ENCODE results near the gene C1GALT1C1.
"Not testable (repeated sequence)": the region's sequence is repeated elsewhere in the genome, so short reads cannot be mapped to it uniquely, and the experiment has no call there.

C1GALT1C1 gene

GRCh38 chrX:120653000-120653399 lies 23.1 kb upstream of the C1GALT1C1 start:
- Histone ChIP-seq H3K79me2 (ENCODE audit: insufficient read depth, low read length) (no peaks in the 10 kb centered on the region), H3K4me2 (ENCODE audit: low read depth, low read length, poor library complexity, severe bottlenecking) (no peak overlapping the region), H3K9me2 (replicated peaks; ENCODE audit: insufficient read depth, low read length) (no peaks in the 10 kb centered on the region), H3K27me3 (ENCODE audit: low read length) (no peaks in the 10 kb centered on the region), H2AFZ (ENCODE audit: low read depth, low read length, severe bottlenecking) (no peak overlapping the region), H3K9me3 (ENCODE audit: insufficient read depth, low read length) (no peaks in the 10 kb centered on the region), H3F3A (ENCODE audit: insufficient read depth) (no peaks in the 10 kb centered on the region), H4K20me1 (ENCODE audit: low read depth, low read length) (no peaks in the 10 kb centered on the region), H3K36me3 (ENCODE audit: low read length) (no peaks in the 10 kb centered on the region), H3K27ac (ENCODE audit: low read depth, low read length) (no peak overlapping the region), H3K9ac (ENCODE audit: low read length) (no peak overlapping the region), H3K4me3 (ENCODE audit: insufficient read depth, low read length, poor library complexity, severe bottlenecking) (no peak overlapping the region)
- TF ChIP-seq, protein P1, sequence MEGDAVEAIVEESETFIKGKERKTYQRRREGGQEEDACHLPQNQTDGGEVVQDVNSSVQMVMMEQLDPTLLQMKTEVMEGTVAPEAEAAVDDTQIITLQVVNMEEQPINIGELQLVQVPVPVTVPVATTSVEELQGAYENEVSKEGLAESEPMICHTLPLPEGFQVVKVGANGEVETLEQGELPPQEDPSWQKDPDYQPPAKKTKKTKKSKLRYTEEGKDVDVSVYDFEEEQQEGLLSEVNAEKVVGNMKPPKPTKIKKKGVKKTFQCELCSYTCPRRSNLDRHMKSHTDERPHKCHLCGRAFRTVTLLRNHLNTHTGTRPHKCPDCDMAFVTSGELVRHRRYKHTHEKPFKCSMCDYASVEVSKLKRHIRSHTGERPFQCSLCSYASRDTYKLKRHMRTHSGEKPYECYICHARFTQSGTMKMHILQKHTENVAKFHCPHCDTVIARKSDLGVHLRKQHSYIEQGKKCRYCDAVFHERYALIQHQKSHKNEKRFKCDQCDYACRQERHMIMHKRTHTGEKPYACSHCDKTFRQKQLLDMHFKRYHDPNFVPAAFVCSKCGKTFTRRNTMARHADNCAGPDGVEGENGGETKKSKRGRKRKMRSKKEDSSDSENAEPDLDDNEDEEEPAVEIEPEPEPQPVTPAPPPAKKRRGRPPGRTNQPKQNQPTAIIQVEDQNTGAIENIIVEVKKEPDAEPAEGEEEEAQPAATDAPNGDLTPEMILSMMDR (IDR thresholded peaks at IDR 0.05; ENCODE audit: insufficient read depth, low read length, poor library complexity, severe bottlenecking) = no peak
- TF ChIP-seq EZH2phosphoT487 (conservative IDR thresholded peaks at IDR 0.05; ENCODE audit: low read length) = no peak

DNA sequence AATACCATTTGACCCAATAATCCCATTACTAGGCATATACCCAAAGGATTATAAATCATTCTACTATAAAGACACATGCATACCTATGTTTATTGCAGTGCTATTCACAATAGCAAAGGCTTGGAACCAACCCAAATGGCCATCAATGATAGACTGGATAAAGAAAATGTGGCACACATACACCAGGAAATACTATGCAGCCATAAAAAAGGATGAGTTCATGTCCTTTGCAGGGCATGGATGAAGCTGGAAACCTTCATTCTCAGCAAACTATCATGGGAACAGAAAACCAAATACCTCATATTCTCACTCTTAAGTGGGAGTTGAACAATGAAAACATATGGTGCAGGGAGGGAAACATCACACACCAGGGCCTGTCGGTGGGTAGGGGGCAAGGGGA lies 22.4 kb upstream of the C1GALT1C1 start:
- not testable (repeated sequence) for H3K27me3 ChIP-seq (ENCODE audit: low read length); H3K36me3 ChIP-seq (ENCODE audit: low read length); H2AFZ ChIP-seq (ENCODE audit: low read depth, low read length, severe bottlenecking); H3K9ac ChIP-seq (ENCODE audit: low read length); H3K79me2 ChIP-seq (ENCODE audit: insufficient read depth, low read length); H3F3A ChIP-seq (ENCODE audit: insufficient read depth); H3K4me2 ChIP-seq (ENCODE audit: low read depth, low read length, poor library complexity, severe bottlenecking); H3K9me3 ChIP-seq (ENCODE audit: insufficient read depth, low read length); H3K4me3 ChIP-seq (ENCODE audit: insufficient read depth, low read length, poor library complexity, severe bottlenecking); H3K9me2 ChIP-seq (replicated peaks; ENCODE audit: insufficient read depth, low read length); H4K20me1 ChIP-seq (ENCODE audit: low read depth, low read length); H3K27ac ChIP-seq (ENCODE audit: low read depth, low read length)

GRCh38 chrX:120647127-120647526 lies 17.3 kb upstream of the C1GALT1C1 start:
- no peak overlapping the region for H2AFZ ChIP-seq (ENCODE audit: low read depth, low read length, severe bottlenecking)
- no peaks in the 10 kb centered on the region for H3K9me2 ChIP-seq (replicated peaks; ENCODE audit: insufficient read depth, low read length)
- no peaks in the 10 kb centered on the region for H3F3A ChIP-seq (ENCODE audit: insufficient read depth)
- no peak overlapping the region for H3K4me2 ChIP-seq (ENCODE audit: low read depth, low read length, poor library complexity, severe bottlenecking)
- no peaks in the 10 kb centered on the region for H3K9me3 ChIP-seq (ENCODE audit: insufficient read depth, low read length)
- TF ChIP-seq, protein P1 (IDR thresholded peaks at IDR 0.05; ENCODE audit: insufficient read depth, low read length, poor library complexity, severe bottlenecking) = no peak
- TF ChIP-seq EZH2phosphoT487 (conservative IDR thresholded peaks at IDR 0.05; ENCODE audit: low read length) = no peak
- H4K20me1 ChIP-seq (ENCODE audit: low read depth, low read length) = no peaks in the 10 kb centered on the region
- no peaks in the 10 kb centered on the region for H3K79me2 ChIP-seq (ENCODE audit: insufficient read depth, low read length)
- H3K36me3 ChIP-seq (ENCODE audit: low read length) = no peaks in the 10 kb centered on the region
- no peaks in the 10 kb centered on the region for H3K27me3 ChIP-seq (ENCODE audit: low read length)
- H3K9ac ChIP-seq (ENCODE audit: low read length) = no peak overlapping the region
- no peak overlapping the region for H3K27ac ChIP-seq (ENCODE audit: low read depth, low read length)
- H3K4me3 ChIP-seq (ENCODE audit: insufficient read depth, low read length, poor library complexity, severe bottlenecking) = no peak overlapping the region

DNA sequence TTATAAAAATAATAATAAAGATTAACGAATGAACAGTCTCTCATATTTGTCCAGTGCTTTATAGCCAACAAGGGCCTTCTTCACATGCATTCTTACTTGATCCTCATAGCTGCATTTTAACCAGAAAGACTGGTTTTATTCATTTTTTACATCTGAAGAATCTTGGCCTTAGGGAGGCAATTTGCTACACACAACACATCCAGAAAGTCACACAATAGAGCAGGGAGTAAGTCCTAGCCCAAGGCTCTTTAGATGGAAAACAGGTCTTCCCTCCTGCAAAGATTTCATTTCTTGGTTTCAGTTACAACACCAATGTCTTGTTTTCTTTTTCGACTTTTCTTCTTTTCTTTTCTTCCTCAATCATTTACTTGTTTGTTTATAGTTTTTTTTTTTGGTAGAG lies 13.0 kb upstream of the C1GALT1C1 start:
- H3K9me2 ChIP-seq (replicated peaks; ENCODE audit: insufficient read depth, low read length) = no peaks in the 10 kb centered on the region
- H3K79me2 ChIP-seq (ENCODE audit: insufficient read depth, low read length) = no peaks in the 10 kb centered on the region
- H3K36me3 ChIP-seq (ENCODE audit: low read length) = no peaks in the 10 kb centered on the region
- no peak overlapping the region for H2AFZ ChIP-seq (ENCODE audit: low read depth, low read length, severe bottlenecking)
- H3K4me2 ChIP-seq (ENCODE audit: low read depth, low read length, poor library complexity, severe bottlenecking) = no peak overlapping the region
- no peak overlapping the region for H3K9ac ChIP-seq (ENCODE audit: low read length)
- H3K27me3 ChIP-seq (ENCODE audit: low read length) = no peaks in the 10 kb centered on the region
- no peak for TF ChIP-seq EZH2phosphoT487 (conservative IDR thresholded peaks at IDR 0.05; ENCODE audit: low read length)
- TF ChIP-seq, protein P1 (IDR thresholded peaks at IDR 0.05; ENCODE audit: insufficient read depth, low read length, poor library complexity, severe bottlenecking) = no peak
- no peak overlapping the region for H3K27ac ChIP-seq (ENCODE audit: low read depth, low read length)
- H3K4me3 ChIP-seq (ENCODE audit: insufficient read depth, low read length, poor library complexity, severe bottlenecking) = no peak overlapping the region
- H4K20me1 ChIP-seq (ENCODE audit: low read depth, low read length) = no peaks in the 10 kb centered on the region
- H3F3A ChIP-seq (ENCODE audit: insufficient read depth) = no peaks in the 10 kb centered on the region; the same call in 1 of the 2 replicates
- H3K9me3 ChIP-seq (ENCODE audit: insufficient read depth, low read length) = no peaks in the 10 kb centered on the region
